NCI-H1417 treated with DMSO at 0.1 percent for 48 hours (cell line): Measurements from ENCODE around the gene FGGY.
"Not testable (repeated sequence)": the region's sequence is repeated elsewhere in the genome, so short reads cannot be mapped to it uniquely, and the experiment has no call there.

ENCODE experiments used
- DNase-seq: peaks from one replicate; lab custom pipeline; 2025; lab: John Stamatoyannopoulos, UW

FGGY gene

GRCh38 chr1:59639266-59639665 lies 342.4 kb downstream of the FGGY start:
- DNase-seq = no peak

GRCh38 chr1:59640851-59641250 lies 344.0 kb downstream of the FGGY start:
- no peak for DNase-seq

- DNase-seq = no peak
Observed at GRCh38 chr1:59641836-59642235, 344.9 kb downstream of the FGGY start.

GRCh38 chr1:59643526-59643925 lies 346.6 kb downstream of the FGGY start:
- DNase-seq = no peak

- no peak for DNase-seq
Observed at GRCh38 chr1:59645893-59646292, 349.0 kb downstream of the FGGY start.

- not testable (repeated sequence) for DNase-seq
Observed at GRCh38 chr1:59653142-59653958, 356.5 kb downstream of the FGGY start.

- no peak for DNase-seq
Observed at GRCh38 chr1:59653968-59654367, 357.1 kb downstream of the FGGY start.

GRCh38 chr1:59657873-59658465 lies 361.1 kb downstream of the FGGY start:
- no peak for DNase-seq

- DNase-seq = no peak
Observed at GRCh38 chr1:59664166-59664565, 367.3 kb downstream of the FGGY start.

GRCh38 chr1:59666106-59666505 lies 369.2 kb downstream of the FGGY start:
- DNase-seq = no peak

- no peak for DNase-seq
Observed at GRCh38 chr1:59667020-59667419, 370.1 kb downstream of the FGGY start.

- no peak for DNase-seq
Observed at GRCh38 chr1:59669752-59670312, 372.9 kb downstream of the FGGY start.

GRCh38 chr1:59670662-59671061 lies 373.8 kb downstream of the FGGY start:
- no peak for DNase-seq

GRCh38 chr1:59671066-59671952 lies 374.4 kb downstream of the FGGY start:
- DNase-seq = no peak

GRCh38 chr1:59671953-59672305 lies 375.0 kb downstream of the FGGY start:
- DNase-seq = no peak

GRCh38 chr1:59672851-59673572 lies 376.1 kb downstream of the FGGY start:
- DNase-seq = no peak

- no peak for DNase-seq
Observed at GRCh38 chr1:59673573-59674450, 376.9 kb downstream of the FGGY start.

- DNase-seq = no peak
Observed at GRCh38 chr1:59674595-59674994, 377.7 kb downstream of the FGGY start.

- DNase-seq = no peak
Observed at GRCh38 chr1:59675936-59676335, 379.0 kb downstream of the FGGY start.

GRCh38 chr1:59678040-59678439 lies 381.1 kb downstream of the FGGY start:
- DNase-seq = no peak
